ENCODE measurements around the gene PLSCR4. TPM values are rescaled to one million over a fixed set of nuclear protein-coding genes. Genes with fewer than 3 reads are reported as not detected.

The PLSCR4 gene
- total RNA-seq, 1 experiment from 2014 or later: 3.5 TPM

GRCh38 chr3:146279951-146280350, 29.0 kb upstream of the PLSCR4 start:
- no peaks in the 10 kb centered on the region for H3K4me1 ChIP-seq (ENCODE audit: control insufficient read depth, insufficient read depth, low read length)
- no TSS peak for BruUV-seq (replicated peaks)
- intact Hi-C loops (cut with micrococcal nuclease; ENCODE audit: unreplicated experiment) (no loop called here), in situ Hi-C loops (cut with HindIII; ENCODE audit: low pct_unique_long_range_greater_than_20kb, low sequenced_read_pairs) (no loop called here)
- ChIA-PET POLR2A (no interaction called here), CTCF (no interaction called here)
- no peaks in the 10 kb centered on the region for H3K27me3 ChIP-seq (ENCODE audit: control insufficient read depth, insufficient read depth, low read length)
- no peak overlapping the region for H3K27ac ChIP-seq (ENCODE audit: low read length)
- no peaks in the 10 kb centered on the region for H3K36me3 ChIP-seq (ENCODE audit: control insufficient read depth, insufficient read depth, low read length)
- DNase-seq (ENCODE audit: low read depth, low spot score): no peak
- no peaks in the 10 kb centered on the region for H3K9me3 ChIP-seq (ENCODE audit: control insufficient read depth, insufficient read depth, low read depth, low read length)
- ATAC-seq: no peak
- H3K4me3 ChIP-seq (ENCODE audit: low read depth in 2 of 2, low read length in 2 of 2): no peak overlapping the region
- no peak for TF ChIP-seq TCF7L2 (IDR thresholded peaks at IDR 0.05; ENCODE audit: low read depth, low read length)
- TF ChIP-seq, protein P1, sequence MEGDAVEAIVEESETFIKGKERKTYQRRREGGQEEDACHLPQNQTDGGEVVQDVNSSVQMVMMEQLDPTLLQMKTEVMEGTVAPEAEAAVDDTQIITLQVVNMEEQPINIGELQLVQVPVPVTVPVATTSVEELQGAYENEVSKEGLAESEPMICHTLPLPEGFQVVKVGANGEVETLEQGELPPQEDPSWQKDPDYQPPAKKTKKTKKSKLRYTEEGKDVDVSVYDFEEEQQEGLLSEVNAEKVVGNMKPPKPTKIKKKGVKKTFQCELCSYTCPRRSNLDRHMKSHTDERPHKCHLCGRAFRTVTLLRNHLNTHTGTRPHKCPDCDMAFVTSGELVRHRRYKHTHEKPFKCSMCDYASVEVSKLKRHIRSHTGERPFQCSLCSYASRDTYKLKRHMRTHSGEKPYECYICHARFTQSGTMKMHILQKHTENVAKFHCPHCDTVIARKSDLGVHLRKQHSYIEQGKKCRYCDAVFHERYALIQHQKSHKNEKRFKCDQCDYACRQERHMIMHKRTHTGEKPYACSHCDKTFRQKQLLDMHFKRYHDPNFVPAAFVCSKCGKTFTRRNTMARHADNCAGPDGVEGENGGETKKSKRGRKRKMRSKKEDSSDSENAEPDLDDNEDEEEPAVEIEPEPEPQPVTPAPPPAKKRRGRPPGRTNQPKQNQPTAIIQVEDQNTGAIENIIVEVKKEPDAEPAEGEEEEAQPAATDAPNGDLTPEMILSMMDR (IDR thresholded peaks at IDR 0.05): no peak
- no peak for TF ChIP-seq SIN3A (IDR thresholded peaks at IDR 0.05; ENCODE audit: borderline replicate concordance, insufficient read depth, low read depth, low read length)
- TF ChIP-seq, protein P2, sequence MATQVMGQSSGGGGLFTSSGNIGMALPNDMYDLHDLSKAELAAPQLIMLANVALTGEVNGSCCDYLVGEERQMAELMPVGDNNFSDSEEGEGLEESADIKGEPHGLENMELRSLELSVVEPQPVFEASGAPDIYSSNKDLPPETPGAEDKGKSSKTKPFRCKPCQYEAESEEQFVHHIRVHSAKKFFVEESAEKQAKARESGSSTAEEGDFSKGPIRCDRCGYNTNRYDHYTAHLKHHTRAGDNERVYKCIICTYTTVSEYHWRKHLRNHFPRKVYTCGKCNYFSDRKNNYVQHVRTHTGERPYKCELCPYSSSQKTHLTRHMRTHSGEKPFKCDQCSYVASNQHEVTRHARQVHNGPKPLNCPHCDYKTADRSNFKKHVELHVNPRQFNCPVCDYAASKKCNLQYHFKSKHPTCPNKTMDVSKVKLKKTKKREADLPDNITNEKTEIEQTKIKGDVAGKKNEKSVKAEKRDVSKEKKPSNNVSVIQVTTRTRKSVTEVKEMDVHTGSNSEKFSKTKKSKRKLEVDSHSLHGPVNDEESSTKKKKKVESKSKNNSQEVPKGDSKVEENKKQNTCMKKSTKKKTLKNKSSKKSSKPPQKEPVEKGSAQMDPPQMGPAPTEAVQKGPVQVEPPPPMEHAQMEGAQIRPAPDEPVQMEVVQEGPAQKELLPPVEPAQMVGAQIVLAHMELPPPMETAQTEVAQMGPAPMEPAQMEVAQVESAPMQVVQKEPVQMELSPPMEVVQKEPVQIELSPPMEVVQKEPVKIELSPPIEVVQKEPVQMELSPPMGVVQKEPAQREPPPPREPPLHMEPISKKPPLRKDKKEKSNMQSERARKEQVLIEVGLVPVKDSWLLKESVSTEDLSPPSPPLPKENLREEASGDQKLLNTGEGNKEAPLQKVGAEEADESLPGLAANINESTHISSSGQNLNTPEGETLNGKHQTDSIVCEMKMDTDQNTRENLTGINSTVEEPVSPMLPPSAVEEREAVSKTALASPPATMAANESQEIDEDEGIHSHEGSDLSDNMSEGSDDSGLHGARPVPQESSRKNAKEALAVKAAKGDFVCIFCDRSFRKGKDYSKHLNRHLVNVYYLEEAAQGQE (IDR thresholded peaks at IDR 0.05; ENCODE audit: insufficient read depth in 1 of 2, low read depth in 2 of 2, low read length in 1 of 2): no peak
- TF ChIP-seq POLR2AphosphoS5 (IDR thresholded peaks at IDR 0.05; ENCODE audit: low read depth, low read length): no peak

DNA sequence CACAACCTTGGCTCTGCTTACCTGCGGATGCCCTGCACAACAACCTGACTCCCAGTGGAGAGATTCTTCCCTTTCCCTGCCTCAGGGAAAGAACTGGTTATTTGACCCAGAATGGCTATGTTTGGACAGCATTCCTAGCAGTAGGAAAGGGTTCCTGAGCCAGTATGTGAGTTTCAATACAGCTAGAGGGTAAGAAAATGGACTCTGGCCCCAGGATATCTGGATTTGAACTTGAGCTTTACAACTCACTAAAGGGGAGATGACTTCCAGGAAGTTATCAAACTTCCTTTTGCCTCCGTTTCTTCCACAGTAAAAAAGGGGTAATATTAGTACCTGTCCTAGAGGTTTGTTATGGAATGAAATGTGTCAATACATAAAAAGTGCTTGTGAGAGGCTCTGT, 28.1 kb upstream of the PLSCR4 start:
- DNase-seq (ENCODE audit: low read depth, low spot score) (no peak), ATAC-seq (no peak)
- H3K27me3 ChIP-seq (ENCODE audit: control insufficient read depth, insufficient read depth, low read length): no peaks in the 10 kb centered on the region
- H3K4me1 ChIP-seq (ENCODE audit: control insufficient read depth, insufficient read depth, low read length): no peaks in the 10 kb centered on the region
- in situ Hi-C loops (cut with HindIII; ENCODE audit: low pct_unique_long_range_greater_than_20kb, low sequenced_read_pairs): no loop called here
- CTCF ChIA-PET: no interaction called here
- no peak for TF ChIP-seq TCF7L2 (IDR thresholded peaks at IDR 0.05; ENCODE audit: low read depth, low read length)
- TF ChIP-seq SIN3A (IDR thresholded peaks at IDR 0.05; ENCODE audit: borderline replicate concordance, insufficient read depth, low read depth, low read length): no peak
- TF ChIP-seq, protein P2 (IDR thresholded peaks at IDR 0.05; ENCODE audit: insufficient read depth in 1 of 2, low read depth in 2 of 2, low read length in 1 of 2): no peak
- no peak for TF ChIP-seq POLR2AphosphoS5 (IDR thresholded peaks at IDR 0.05; ENCODE audit: low read depth, low read length)
- TF ChIP-seq, protein P1 (IDR thresholded peaks at IDR 0.05): no peak
- no peaks in the 10 kb centered on the region for H3K9me3 ChIP-seq (ENCODE audit: control insufficient read depth, insufficient read depth, low read depth, low read length)
- POLR2A ChIA-PET: no interaction called here
- no TSS peak for BruUV-seq (replicated peaks)
- no peak overlapping the region for H3K27ac ChIP-seq (ENCODE audit: low read length)
- intact Hi-C loops (cut with micrococcal nuclease; ENCODE audit: unreplicated experiment): no loop called here
- H3K36me3 ChIP-seq (ENCODE audit: control insufficient read depth, insufficient read depth, low read length): no peaks in the 10 kb centered on the region
- H3K4me3 ChIP-seq (ENCODE audit: low read depth in 2 of 2, low read length in 2 of 2): no peak overlapping the region
